Activated T-helper 17 cell treated with anti-CD3 and anti-CD28 coated beads, Interleukin-2, amount 50 U/mL, for 72 hours (primary cell): Measurements from ENCODE around the gene TBX15. TPM values are rescaled to one million over a fixed set of nuclear protein-coding genes. Genes with fewer than 3 reads are reported as not detected.

Experiments
- ATAC-seq: fragments of 150-1000 bp; cut with Tn5 transposase; replicated peaks from 2 replicates; pipeline ENCODE4 v1.10.0; 2021; ENCODE audit warnings: mild to moderate bottlenecking, moderate library complexity
- H3K27ac Mint-ChIP-seq: one replicate; pipeline ENCODE4 v1.8.0; 2022; ENCODE audit warnings: mixed read lengths
- H3K27me3 Mint-ChIP-seq: one replicate; pipeline ENCODE4 v1.8.0; 2022; ENCODE audit warnings: mixed read lengths
- H3K36me3 Mint-ChIP-seq: one replicate; pipeline ENCODE4 v1.8.0; 2022; ENCODE audit warnings: low read depth, mild to moderate bottlenecking, mixed read lengths
- H3K4me1 Mint-ChIP-seq: one replicate; pipeline ENCODE4 v1.8.0; 2022; ENCODE audit warnings: mixed read lengths
- H3K4me3 Mint-ChIP-seq: one replicate; pipeline ENCODE4 v1.8.0; 2022; ENCODE audit warnings: mild to moderate bottlenecking, mixed read lengths
- H3K9me3 Mint-ChIP-seq: one replicate; pipeline ENCODE4 v1.8.0; 2022; ENCODE audit warnings: mixed read lengths
- total RNA-seq, 2 donors: library from RNA; stranded (reverse); gene quantifications; one replicate each; pipeline ENCODE4 v1.2.3, GENCODE V29; 2022

TBX15 gene
- total RNA-seq, 2 donors from 2014 or later = not detected

GRCh38 chr1:118945489-118945888, 42.7 kb downstream of the TBX15 start:
- Mint-ChIP-seq H3K36me3 (no peaks in the 10 kb centered on the region), H3K4me3 (no peak overlapping the region), H3K9me3 (peaks cover 4% of the 10 kb centered on the region), H3K27me3 (peaks cover 8% of the 10 kb centered on the region), H3K4me1 (no peaks in the 10 kb centered on the region), H3K27ac (no peak overlapping the region)
- ATAC-seq = no peak

- H3K4me3 Mint-ChIP-seq = no peak overlapping the region
- H3K27ac Mint-ChIP-seq = no peak overlapping the region
- H3K36me3 Mint-ChIP-seq = no peaks in the 10 kb centered on the region
- peaks cover 8% of the 10 kb centered on the region for H3K27me3 Mint-ChIP-seq
- no peak for ATAC-seq
- no peaks in the 10 kb centered on the region for H3K4me1 Mint-ChIP-seq
- H3K9me3 Mint-ChIP-seq = peaks cover 4% of the 10 kb centered on the region
Measured at GRCh38 chr1:118944546-118944945, 43.6 kb downstream of the TBX15 start.

- Mint-ChIP-seq H3K9me3 (peaks cover 4% of the 10 kb centered on the region), H3K4me3 (no peak overlapping the region), H3K4me1 (no peaks in the 10 kb centered on the region), H3K27me3 (peaks cover 8% of the 10 kb centered on the region), H3K27ac (no peak overlapping the region), H3K36me3 (no peaks in the 10 kb centered on the region)
- ATAC-seq = no peak
Measured at GRCh38 chr1:118944133-118944532, 44.0 kb downstream of the TBX15 start.

- H3K4me3 Mint-ChIP-seq = no peak overlapping the region
- peaks cover 4% of the 10 kb centered on the region for H3K9me3 Mint-ChIP-seq
- no peaks in the 10 kb centered on the region for H3K4me1 Mint-ChIP-seq
- peaks cover 3% of the 10 kb centered on the region for H3K27me3 Mint-ChIP-seq
- H3K36me3 Mint-ChIP-seq = no peaks in the 10 kb centered on the region
- ATAC-seq = no peak
- no peak overlapping the region for H3K27ac Mint-ChIP-seq
Measured at GRCh38 chr1:118940957-118941356, 47.2 kb downstream of the TBX15 start.

GRCh38 chr1:118937413-118938072, 50.6 kb downstream of the TBX15 start:
- Mint-ChIP-seq H3K4me1 (no peaks in the 10 kb centered on the region), H3K27me3 (no peaks in the 10 kb centered on the region), H3K9me3 (no peaks in the 10 kb centered on the region), H3K4me3 (no peak overlapping the region), H3K36me3 (no peaks in the 10 kb centered on the region), H3K27ac (no peak overlapping the region)
- ATAC-seq = no peak

GRCh38 chr1:118934706-118935105, 53.4 kb downstream of the TBX15 start:
- H3K36me3 Mint-ChIP-seq = no peaks in the 10 kb centered on the region
- no peak overlapping the region for H3K27ac Mint-ChIP-seq
- no peaks in the 10 kb centered on the region for H3K27me3 Mint-ChIP-seq
- H3K4me3 Mint-ChIP-seq = no peak overlapping the region
- H3K4me1 Mint-ChIP-seq = no peaks in the 10 kb centered on the region
- ATAC-seq = no peak
- H3K9me3 Mint-ChIP-seq = no peaks in the 10 kb centered on the region

GRCh38 chr1:118933051-118933781, 54.9 kb downstream of the TBX15 start:
- Mint-ChIP-seq H3K27me3 (peaks cover 7% of the 10 kb centered on the region), H3K4me1 (no peaks in the 10 kb centered on the region), H3K27ac (no peak overlapping the region), H3K4me3 (no peak overlapping the region), H3K36me3 (no peaks in the 10 kb centered on the region), H3K9me3 (peaks cover 6% of the 10 kb centered on the region)
- no peak for ATAC-seq

- H3K36me3 Mint-ChIP-seq = no peaks in the 10 kb centered on the region
- H3K4me1 Mint-ChIP-seq = no peaks in the 10 kb centered on the region
- peaks cover 6% of the 10 kb centered on the region for H3K9me3 Mint-ChIP-seq
- H3K27ac Mint-ChIP-seq = no peak overlapping the region
- H3K27me3 Mint-ChIP-seq = peaks cover 7% of the 10 kb centered on the region
- no peak overlapping the region for H3K4me3 Mint-ChIP-seq
- ATAC-seq = no peak
Measured at GRCh38 chr1:118931876-118932275, 56.3 kb downstream of the TBX15 start.

- H3K9me3 Mint-ChIP-seq = peaks cover 9% of the 10 kb centered on the region
- ATAC-seq = no peak
- H3K4me1 Mint-ChIP-seq = no peaks in the 10 kb centered on the region
- no peaks in the 10 kb centered on the region for H3K36me3 Mint-ChIP-seq
- no peak overlapping the region for H3K4me3 Mint-ChIP-seq
- H3K27me3 Mint-ChIP-seq = peaks cover 13% of the 10 kb centered on the region
- no peak overlapping the region for H3K27ac Mint-ChIP-seq
Measured at GRCh38 chr1:118928739-118929554, 59.2 kb downstream of the TBX15 start.

- Mint-ChIP-seq H3K27ac (no peak overlapping the region), H3K4me1 (no peaks in the 10 kb centered on the region), H3K4me3 (no peak overlapping the region), H3K9me3 (peaks cover 9% of the 10 kb centered on the region), H3K36me3 (no peaks in the 10 kb centered on the region), H3K27me3 (peaks cover 13% of the 10 kb centered on the region)
- ATAC-seq = no peak
Measured at GRCh38 chr1:118927427-118928187, 60.5 kb downstream of the TBX15 start.

- Mint-ChIP-seq H3K4me3 (no peak overlapping the region), H3K27me3 (peaks cover 13% of the 10 kb centered on the region), H3K27ac (no peak overlapping the region), H3K9me3 (peaks cover 9% of the 10 kb centered on the region), H3K36me3 (no peaks in the 10 kb centered on the region), H3K4me1 (no peaks in the 10 kb centered on the region)
- ATAC-seq = no peak
Measured at GRCh38 chr1:118926261-118926660, 61.9 kb downstream of the TBX15 start.

- no peaks in the 10 kb centered on the region for H3K4me1 Mint-ChIP-seq
- ATAC-seq = no peak
- H3K27me3 Mint-ChIP-seq = peaks cover 13% of the 10 kb centered on the region
- no peaks in the 10 kb centered on the region for H3K36me3 Mint-ChIP-seq
- no peak overlapping the region for H3K4me3 Mint-ChIP-seq
- H3K9me3 Mint-ChIP-seq = peaks cover 10% of the 10 kb centered on the region
- H3K27ac Mint-ChIP-seq = no peak overlapping the region
Measured at GRCh38 chr1:118925651-118926050, 62.5 kb downstream of the TBX15 start.

GRCh38 chr1:118923319-118923718, 64.8 kb downstream of the TBX15 start:
- Mint-ChIP-seq H3K4me3 (no peak overlapping the region), H3K27ac (no peak overlapping the region), H3K4me1 (no peaks in the 10 kb centered on the region), H3K27me3 (peaks cover 12% of the 10 kb centered on the region), H3K9me3 (peaks cover 11% of the 10 kb centered on the region), H3K36me3 (no peaks in the 10 kb centered on the region)
- ATAC-seq = no peak

GRCh38 chr1:118921994-118922393, 66.1 kb downstream of the TBX15 start:
- peaks cover 16% of the 10 kb centered on the region for H3K9me3 Mint-ChIP-seq
- ATAC-seq = no peak
- H3K4me1 Mint-ChIP-seq = no peaks in the 10 kb centered on the region
- no peaks in the 10 kb centered on the region for H3K36me3 Mint-ChIP-seq
- H3K27me3 Mint-ChIP-seq = peaks cover 16% of the 10 kb centered on the region
- H3K27ac Mint-ChIP-seq = no peak overlapping the region
- no peak overlapping the region for H3K4me3 Mint-ChIP-seq
